ENCODE results near the gene VPS18.

GRCh38 chr15:40931300-40932142, 37.3 kb downstream of the VPS18 start:
- TF ChIP-seq POLR2A (IDR thresholded peaks at IDR 0.05; ENCODE audit: low read length) (no peak), GATA1 (IDR thresholded peaks at IDR 0.05; ENCODE audit: low read depth, low read length) (no peak)
